GM12875 (cell line): ENCODE data around the gene INPP5A.
A peak's percentile ranks its signal among the peaks of the same experiment; 100 is the strongest.

Experiments
- H3K4me3 ChIP-seq: one replicate; pipeline ENCODE4 v1.5.1; 2011; ENCODE audit warnings: low read depth, low read length, control low read depth
- TF ChIP-seq, protein P1 (sequence below): IDR thresholded peaks from 2 replicates; pipeline ENCODE4 v1.5.1; 2011; ENCODE audit warnings: low read depth, mild to moderate bottlenecking, control low read depth, inconsistent platforms, low read length, moderate library complexity, borderline replicate concordance; ENCODE audit not compliant: insufficient read depth

INPP5A gene

DNA sequence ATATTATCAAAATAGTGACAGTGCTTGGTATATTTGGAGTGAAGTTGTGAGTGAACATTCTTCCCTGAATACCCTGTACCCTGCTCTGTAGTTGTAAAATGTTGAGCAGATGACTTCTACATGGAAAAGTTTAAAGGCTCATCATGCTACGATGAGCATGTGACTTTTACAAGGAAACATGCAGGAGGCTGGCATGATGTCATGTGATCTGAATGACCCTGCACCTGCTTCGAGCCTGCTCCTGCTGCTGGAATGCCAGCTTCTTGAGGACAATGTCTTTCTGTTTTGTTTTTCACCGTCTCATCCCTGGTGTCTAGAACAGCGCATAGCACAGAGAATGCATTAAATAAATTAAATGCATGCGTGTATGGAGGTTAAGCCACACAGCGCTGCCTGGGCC lies 5.4 kb upstream of the INPP5A start:
- H3K4me3 ChIP-seq: no peak overlapping the region
- TF ChIP-seq, protein P1, sequence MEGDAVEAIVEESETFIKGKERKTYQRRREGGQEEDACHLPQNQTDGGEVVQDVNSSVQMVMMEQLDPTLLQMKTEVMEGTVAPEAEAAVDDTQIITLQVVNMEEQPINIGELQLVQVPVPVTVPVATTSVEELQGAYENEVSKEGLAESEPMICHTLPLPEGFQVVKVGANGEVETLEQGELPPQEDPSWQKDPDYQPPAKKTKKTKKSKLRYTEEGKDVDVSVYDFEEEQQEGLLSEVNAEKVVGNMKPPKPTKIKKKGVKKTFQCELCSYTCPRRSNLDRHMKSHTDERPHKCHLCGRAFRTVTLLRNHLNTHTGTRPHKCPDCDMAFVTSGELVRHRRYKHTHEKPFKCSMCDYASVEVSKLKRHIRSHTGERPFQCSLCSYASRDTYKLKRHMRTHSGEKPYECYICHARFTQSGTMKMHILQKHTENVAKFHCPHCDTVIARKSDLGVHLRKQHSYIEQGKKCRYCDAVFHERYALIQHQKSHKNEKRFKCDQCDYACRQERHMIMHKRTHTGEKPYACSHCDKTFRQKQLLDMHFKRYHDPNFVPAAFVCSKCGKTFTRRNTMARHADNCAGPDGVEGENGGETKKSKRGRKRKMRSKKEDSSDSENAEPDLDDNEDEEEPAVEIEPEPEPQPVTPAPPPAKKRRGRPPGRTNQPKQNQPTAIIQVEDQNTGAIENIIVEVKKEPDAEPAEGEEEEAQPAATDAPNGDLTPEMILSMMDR: no peak

DNA sequence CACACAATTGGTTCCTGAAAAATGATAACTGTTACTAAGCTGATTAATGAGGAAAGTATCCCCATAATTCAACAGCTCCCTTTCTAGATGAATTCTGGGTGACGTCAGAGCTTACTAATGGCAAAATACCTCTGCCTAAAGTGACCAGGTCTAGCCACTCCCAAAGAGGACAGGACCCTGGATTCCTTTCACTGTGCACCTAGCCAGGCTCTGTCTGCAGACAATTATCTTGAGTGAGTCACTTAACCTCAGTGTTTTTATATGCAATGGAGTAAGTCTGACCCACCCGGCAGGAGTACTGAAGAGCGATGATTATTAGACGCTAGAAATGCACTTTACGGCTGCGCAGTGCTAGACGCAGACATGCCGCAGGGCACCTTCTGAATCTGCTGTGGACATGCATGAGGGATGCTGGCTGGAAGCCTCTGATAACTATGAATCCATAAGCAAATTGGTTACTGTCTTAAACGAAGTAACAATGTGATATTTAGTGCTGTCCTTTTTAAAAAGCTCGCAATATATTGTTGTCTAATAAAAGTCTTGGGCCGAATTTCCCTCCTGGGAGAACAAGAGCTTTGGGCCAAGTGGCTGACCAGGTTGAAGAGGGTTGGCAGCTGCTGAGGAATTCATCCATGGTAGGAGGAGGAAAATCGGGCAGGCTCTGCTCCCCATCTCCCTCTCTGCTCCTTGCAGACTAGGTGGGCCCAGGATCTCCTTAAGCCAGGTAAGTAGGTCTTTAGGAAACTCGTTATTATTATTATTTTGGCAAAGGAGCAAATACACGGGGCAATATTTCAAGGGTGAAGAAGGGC lies 4.6 kb upstream of the INPP5A start:
- TF ChIP-seq, protein P1: no peak
- H3K4me3 ChIP-seq: no peak overlapping the region

- no peak overlapping the region for H3K4me3 ChIP-seq
- TF ChIP-seq, protein P1: no peak
Measured at GRCh38 chr10:132533571-132534260, 3.9 kb upstream of the INPP5A start.

GRCh38 chr10:132534391-132535064 lies 3.1 kb upstream of the INPP5A start:
- TF ChIP-seq, protein P1: no peak
- H3K4me3 ChIP-seq: no peak overlapping the region

DNA sequence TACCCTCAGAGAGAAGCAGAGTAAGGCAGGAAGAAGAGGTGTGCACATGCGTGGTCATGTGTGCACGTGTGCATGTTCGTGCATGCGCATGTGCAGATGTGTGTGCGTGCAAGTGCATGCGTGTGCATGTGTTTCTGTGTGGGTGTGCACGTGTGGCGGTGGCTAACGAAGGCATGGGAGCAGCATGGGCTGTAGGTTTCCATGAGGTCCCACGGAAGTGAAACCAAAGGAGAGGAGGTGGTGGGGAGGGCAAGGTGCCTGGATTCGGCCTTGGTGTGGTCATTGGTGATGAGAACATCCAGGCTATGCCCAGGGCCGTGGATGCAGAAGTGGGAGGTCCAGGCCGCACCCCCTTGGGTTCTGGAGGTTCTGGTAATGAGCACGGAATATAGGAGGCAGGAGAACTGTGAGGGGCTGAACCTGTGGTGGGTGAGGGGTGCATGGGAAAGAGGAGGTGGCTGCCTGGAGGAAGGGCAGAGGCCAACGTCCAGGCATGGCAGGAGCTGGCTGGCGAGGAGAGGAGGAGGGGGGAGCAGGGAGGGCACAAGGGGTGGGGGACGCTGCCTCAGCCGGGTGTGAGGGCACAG lies 2.4 kb upstream of the INPP5A start:
- TF ChIP-seq, protein P1: no peak
- H3K4me3 ChIP-seq: no peak overlapping the region

DNA sequence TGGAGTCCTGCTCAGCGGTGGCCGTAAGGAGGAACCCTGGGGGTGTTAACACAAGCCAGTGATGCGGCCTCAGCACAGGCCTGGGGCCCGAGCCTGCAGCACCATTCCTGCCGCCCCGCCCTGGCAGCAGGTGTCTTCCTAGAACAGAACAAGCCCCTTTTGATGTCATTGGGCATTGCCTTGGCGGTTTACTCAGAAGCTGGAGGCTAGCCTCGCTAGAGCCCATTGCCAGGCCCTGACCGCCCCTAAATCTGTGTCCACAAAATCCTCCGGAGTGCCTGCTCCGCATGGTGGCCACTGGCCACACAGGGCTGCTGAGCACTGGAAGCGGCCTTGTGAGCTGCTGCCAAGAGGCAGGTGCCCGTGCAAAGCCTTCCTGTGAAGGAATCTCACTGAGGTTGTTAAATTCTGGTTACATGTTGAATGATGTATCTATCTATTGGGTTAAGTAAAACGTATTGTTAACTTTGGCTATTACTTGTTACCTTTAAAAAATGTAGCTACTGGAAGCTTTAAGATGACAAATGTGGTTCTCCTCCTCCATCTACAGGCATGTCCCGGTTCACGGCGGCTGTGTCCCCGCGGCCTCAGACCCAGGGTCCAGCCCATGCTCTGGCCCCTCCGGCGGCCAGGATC lies 1.2 kb upstream of the INPP5A start:
- TF ChIP-seq, protein P1: peak; percentile 12; the same call in 1 of the 2 replicates
- H3K4me3 ChIP-seq: peak overlapping the region; percentile 78
